Tibial nerve (tissue), 4 donors: ENCODE data around the gene FIGNL1.
"Not testable (repeated sequence)": the region's sequence is repeated elsewhere in the genome, so short reads cannot be mapped to it uniquely, and the experiment has no call there.

Source experiments
- EP300 ChIP-seq, 2 donors: sonication (generic); formaldehyde crosslinking; IDR thresholded peaks; one replicate each; pipeline ENCODE4 v1.6.1; 2017; ENCODE audit warnings: antibody characterized with exemption in 2 of 2, mild to moderate bottlenecking in 1 of 2
- POLR2A ChIP-seq, 2 donors: fragments of 450-650 bp; IDR thresholded peaks; one replicate each; pipeline ENCODE4 v1.6.1; 2017; ENCODE audit warnings: antibody characterized with exemption in 2 of 2, mild to moderate bottlenecking in 2 of 2, moderate library complexity in 2 of 2
- TF ChIP-seq, protein P1 (sequence below), 5 experiments: fragments of 200-600 bp in 3 of 5; fragments of 450-650 bp in 2 of 5; sonication (generic) in 3 of 5; IDR thresholded peaks; one replicate each; pipeline ENCODE4 v1.5.1; 2016 to 2019; ENCODE audit warnings: antibody characterized with exemption in 5 of 5, mild to moderate bottlenecking in 3 of 5, moderate library complexity in 2 of 5

DNA sequence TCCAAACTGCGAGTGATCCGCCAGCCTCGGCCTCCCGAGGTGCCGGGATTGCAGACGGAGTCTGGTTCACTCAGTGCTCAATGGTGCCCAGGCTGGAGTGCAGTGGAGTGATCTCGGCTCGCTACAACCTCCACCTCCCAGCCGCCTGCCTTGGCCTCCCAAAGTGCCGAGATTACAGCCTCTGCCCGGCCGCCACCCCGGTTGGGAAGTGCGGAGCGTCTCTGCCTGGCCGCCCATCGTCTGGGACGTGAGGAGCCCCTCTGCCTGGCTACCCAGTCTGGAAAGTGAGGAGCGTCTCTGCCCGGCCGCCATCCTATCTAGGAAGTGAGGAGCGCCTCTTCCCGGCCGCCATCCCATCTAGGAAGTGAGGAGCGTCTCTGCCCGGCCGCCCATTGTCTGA lies 9.0 kb upstream of the FIGNL1 start:
- TF ChIP-seq, protein P1, sequence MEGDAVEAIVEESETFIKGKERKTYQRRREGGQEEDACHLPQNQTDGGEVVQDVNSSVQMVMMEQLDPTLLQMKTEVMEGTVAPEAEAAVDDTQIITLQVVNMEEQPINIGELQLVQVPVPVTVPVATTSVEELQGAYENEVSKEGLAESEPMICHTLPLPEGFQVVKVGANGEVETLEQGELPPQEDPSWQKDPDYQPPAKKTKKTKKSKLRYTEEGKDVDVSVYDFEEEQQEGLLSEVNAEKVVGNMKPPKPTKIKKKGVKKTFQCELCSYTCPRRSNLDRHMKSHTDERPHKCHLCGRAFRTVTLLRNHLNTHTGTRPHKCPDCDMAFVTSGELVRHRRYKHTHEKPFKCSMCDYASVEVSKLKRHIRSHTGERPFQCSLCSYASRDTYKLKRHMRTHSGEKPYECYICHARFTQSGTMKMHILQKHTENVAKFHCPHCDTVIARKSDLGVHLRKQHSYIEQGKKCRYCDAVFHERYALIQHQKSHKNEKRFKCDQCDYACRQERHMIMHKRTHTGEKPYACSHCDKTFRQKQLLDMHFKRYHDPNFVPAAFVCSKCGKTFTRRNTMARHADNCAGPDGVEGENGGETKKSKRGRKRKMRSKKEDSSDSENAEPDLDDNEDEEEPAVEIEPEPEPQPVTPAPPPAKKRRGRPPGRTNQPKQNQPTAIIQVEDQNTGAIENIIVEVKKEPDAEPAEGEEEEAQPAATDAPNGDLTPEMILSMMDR (IDR thresholded peaks at IDR 0.05) = not testable (repeated sequence)
- not testable (repeated sequence) for TF ChIP-seq POLR2A, EP300 (IDR thresholded peaks at IDR 0.05)
